Suprapubic skin (tissue), 4 donors: ENCODE results near the gene ZBTB48. TPM values are rescaled to one million over a fixed set of nuclear protein-coding genes. Genes with fewer than 3 reads are reported as not detected.
A peak's percentile ranks its signal among the peaks of the same experiment; 100 is the strongest.
"Not testable (repeated sequence)": the region's sequence is repeated elsewhere in the genome, so short reads cannot be mapped to it uniquely, and the experiment has no call there.

Experiments
- DNase-seq, 2 donors: peaks; one replicate each; pipeline ENCODE4 v3.0.0-alpha.2; 2019; ENCODE audit warnings: low spot score in 2 of 2
- H3K27ac ChIP-seq: fragments of 200-600 bp; sonication (generic); one replicate; pipeline ENCODE4 v1.5.1; 2019
- H3K27me3 ChIP-seq: fragments of 200-600 bp; sonication (generic); one replicate; pipeline ENCODE4 v1.5.1; 2019
- H3K36me3 ChIP-seq: fragments of 200-600 bp; sonication (generic); one replicate; pipeline ENCODE4 v1.5.1; 2019
- H3K4me1 ChIP-seq: fragments of 200-600 bp; sonication (generic); one replicate; pipeline ENCODE4 v1.5.1; 2019
- H3K4me3 ChIP-seq: fragments of 200-600 bp; sonication (generic); one replicate; pipeline ENCODE4 v1.5.1; 2019; ENCODE audit warnings: mild to moderate bottlenecking
- H3K9me3 ChIP-seq: fragments of 200-600 bp; sonication (generic); one replicate; pipeline ENCODE4 v1.5.1; 2019
- EP300 ChIP-seq: sonication (generic); formaldehyde crosslinking; IDR thresholded peaks from one replicate; pipeline ENCODE4 v1.6.1; 2017; ENCODE audit warnings: antibody characterized with exemption
- POLR2A ChIP-seq, 2 donors: fragments of 450-650 bp; IDR thresholded peaks; one replicate each; pipeline ENCODE4 v1.6.1; 2017; ENCODE audit warnings: antibody characterized with exemption in 2 of 2, mild to moderate bottlenecking in 2 of 2, moderate library complexity in 2 of 2
- POLR2AphosphoS5 ChIP-seq, 3 donors: sonication (generic); formaldehyde crosslinking; IDR thresholded peaks; one replicate each; pipeline ENCODE4 v1.6.1; 2017; ENCODE audit warnings: antibody characterized with exemption in 3 of 3
- WGBS: methylation state at CpG from one replicate; pipeline ENCODE4 v1.1.5; 2018; 5-methylcytosine and 5-hydroxymethylcytosine counted together
- total RNA-seq, 4 donors: library from RNA; depleted of rRNA; stranded (reverse); fragments of >200 nt; gene quantifications; one replicate each; pipeline ENCODE4 v1.1.0, GENCODE V29; 2016
- TF ChIP-seq, protein P1 (sequence below), 2 donors: fragments of 200-600 bp in 1 of 2; fragments of 450-650 bp in 1 of 2; sonication (generic) in 1 of 2; IDR thresholded peaks; one replicate each; pipeline ENCODE4 v1.5.1; 2016 to 2019; ENCODE audit warnings: antibody characterized with exemption in 2 of 2, mild to moderate bottlenecking in 1 of 2, moderate library complexity in 1 of 2

The ZBTB48 gene
- total RNA-seq, 4 donors from 2014 or later, result 17.8 to 26.7 (median 21.6) TPM

DNA sequence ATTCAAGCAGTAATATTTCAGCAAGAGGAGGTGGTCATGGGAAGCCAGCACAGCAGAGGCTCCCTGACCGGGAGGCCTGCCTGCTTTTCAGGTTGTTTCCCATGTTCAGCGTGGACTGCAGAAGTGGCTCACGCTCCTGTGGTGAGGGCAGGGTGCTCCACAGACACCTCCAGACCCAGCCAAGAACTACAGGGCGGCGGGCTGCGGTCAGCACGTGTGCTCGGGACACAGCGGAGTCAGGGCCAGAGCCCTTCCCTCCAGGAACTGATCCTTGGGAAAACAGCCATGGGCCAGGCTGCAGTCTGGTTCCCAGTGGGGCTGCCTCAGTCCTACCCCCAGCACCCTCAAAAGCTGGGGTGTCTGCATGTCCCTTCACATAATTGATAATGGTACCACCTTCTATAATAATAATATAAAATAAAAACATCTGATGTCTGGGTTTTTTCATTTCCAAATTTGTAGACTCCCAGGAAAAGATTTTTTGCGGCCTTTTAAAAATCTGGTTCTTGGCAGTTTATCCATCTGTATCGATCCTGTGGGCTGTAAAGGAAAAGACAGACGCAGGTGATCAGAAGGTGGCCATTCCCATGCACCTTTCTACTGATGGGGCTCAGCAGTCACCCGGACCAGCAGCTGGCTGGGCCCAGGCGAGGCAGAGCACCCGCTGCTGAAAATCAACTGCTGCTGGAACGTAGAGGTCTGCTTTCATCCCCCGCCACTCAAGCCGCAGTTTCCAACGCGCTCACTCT lies 55.5 kb downstream of the ZBTB48 start:
- WGBS, result 97% methylated on average over 11 of the region's 20 CpGs
- no peak for DNase-seq
- no peaks in the 10 kb centered on the region for H3K9me3 ChIP-seq
- TF ChIP-seq, protein P1, sequence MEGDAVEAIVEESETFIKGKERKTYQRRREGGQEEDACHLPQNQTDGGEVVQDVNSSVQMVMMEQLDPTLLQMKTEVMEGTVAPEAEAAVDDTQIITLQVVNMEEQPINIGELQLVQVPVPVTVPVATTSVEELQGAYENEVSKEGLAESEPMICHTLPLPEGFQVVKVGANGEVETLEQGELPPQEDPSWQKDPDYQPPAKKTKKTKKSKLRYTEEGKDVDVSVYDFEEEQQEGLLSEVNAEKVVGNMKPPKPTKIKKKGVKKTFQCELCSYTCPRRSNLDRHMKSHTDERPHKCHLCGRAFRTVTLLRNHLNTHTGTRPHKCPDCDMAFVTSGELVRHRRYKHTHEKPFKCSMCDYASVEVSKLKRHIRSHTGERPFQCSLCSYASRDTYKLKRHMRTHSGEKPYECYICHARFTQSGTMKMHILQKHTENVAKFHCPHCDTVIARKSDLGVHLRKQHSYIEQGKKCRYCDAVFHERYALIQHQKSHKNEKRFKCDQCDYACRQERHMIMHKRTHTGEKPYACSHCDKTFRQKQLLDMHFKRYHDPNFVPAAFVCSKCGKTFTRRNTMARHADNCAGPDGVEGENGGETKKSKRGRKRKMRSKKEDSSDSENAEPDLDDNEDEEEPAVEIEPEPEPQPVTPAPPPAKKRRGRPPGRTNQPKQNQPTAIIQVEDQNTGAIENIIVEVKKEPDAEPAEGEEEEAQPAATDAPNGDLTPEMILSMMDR (IDR thresholded peaks at IDR 0.05), result no peak
- TF ChIP-seq POLR2AphosphoS5 (IDR thresholded peaks at IDR 0.05) (no peak), POLR2A (IDR thresholded peaks at IDR 0.05) (no peak), EP300 (no peak)
- peaks cover 83% of the 10 kb centered on the region for H3K36me3 ChIP-seq
- peaks cover 5% of the 10 kb centered on the region for H3K4me1 ChIP-seq
- H3K27ac ChIP-seq, result no peak overlapping the region
- H3K4me3 ChIP-seq, result no peak overlapping the region
- H3K27me3 ChIP-seq, result no peaks in the 10 kb centered on the region

DNA sequence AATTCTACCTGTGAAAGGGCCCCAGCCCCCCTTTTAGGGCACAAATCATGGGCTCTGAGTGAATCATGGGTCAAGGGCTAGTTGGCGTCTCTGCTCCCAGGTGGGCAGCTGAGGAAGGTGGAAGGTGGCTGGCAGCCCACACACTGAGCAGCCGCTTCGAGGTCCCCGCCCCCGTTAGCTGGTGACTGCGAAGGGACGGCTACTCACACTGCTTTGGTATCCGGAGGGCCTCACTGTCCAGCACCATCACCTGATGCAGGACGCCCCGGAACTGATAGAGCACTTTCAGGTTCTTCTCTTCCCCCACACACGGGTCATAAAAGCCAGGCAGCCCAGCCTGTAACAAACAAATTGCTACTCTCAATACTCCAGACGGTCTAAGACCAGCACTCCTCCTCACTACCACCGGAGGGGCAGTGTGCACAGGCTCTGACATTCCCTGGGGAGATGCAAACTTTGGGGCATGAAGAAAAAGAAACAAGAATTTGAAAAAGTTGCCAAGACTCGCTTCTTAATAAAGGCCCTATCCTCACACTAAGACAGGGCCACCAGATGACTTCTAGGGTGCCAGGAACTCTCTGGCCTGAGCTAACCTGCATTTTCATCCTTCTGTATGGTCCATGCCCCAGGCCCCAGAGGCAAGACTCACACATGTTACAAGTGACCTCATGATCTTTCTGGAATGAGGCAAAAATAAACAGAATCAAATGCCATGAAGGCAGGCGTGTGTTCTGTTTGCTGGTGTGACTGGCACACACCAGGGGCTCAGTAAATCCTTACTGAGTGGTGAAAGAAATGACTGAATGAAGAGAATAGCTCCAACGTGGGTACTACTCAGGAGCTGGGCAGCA lies 56.3 kb downstream of the ZBTB48 start:
- DNase-seq, result no peak
- 83% methylated on average over 7 of the region's 16 CpGs for WGBS
- Histone ChIP-seq H3K9me3 (no peaks in the 10 kb centered on the region), H3K4me1 (peaks cover 5% of the 10 kb centered on the region), H3K27me3 (no peaks in the 10 kb centered on the region), H3K36me3 (peaks cover 83% of the 10 kb centered on the region), H3K4me3 (no peak overlapping the region), H3K27ac (no peak overlapping the region)
- TF ChIP-seq EP300 (no peak), POLR2AphosphoS5 (IDR thresholded peaks at IDR 0.05) (no peak), POLR2A (IDR thresholded peaks at IDR 0.05) (no peak)
- TF ChIP-seq, protein P1 (IDR thresholded peaks at IDR 0.05), result no peak

DNA sequence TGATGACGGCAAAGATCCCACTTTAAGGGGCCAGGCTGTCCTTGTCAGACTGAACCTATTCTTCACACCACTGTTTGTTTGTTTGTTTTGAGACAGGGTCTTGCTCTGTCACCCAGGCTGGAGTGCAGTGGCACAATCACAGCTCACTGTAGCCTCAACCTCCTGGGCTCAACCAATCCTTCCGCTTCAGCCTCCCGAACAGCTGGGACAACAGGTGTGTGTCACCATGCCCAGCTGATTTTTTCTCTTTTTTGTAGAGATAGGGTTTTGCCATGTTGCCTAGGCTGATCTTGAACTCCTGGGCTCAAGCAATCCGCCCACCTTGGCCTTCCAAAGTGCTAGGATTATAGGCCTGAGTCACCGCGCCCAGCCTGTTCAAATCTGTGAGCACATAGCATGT lies 57.0 kb downstream of the ZBTB48 start:
- not testable (repeated sequence) for DNase-seq, H3K4me1 ChIP-seq, H3K9me3 ChIP-seq, H3K4me3 ChIP-seq, H3K27me3 ChIP-seq, H3K27ac ChIP-seq
- WGBS, result 93% methylated on average over 6 of the region's 6 CpGs
- peaks cover 85% of the 10 kb centered on the region for H3K36me3 ChIP-seq

GRCh38 chr1:6637770-6638169 lies 58.0 kb downstream of the ZBTB48 start:
- DNase-seq, result no peak
- 62% methylated on average over 9 of the region's 9 CpGs for WGBS
- Histone ChIP-seq H3K4me3 (no peak overlapping the region), H3K27me3 (no peaks in the 10 kb centered on the region), H3K9me3 (no peaks in the 10 kb centered on the region), H3K27ac (no peak overlapping the region), H3K4me1 (peaks cover 5% of the 10 kb centered on the region), H3K36me3 (peaks cover 85% of the 10 kb centered on the region)
- TF ChIP-seq POLR2A (IDR thresholded peaks at IDR 0.05), result no peak
- no peak for TF ChIP-seq EP300

DNA sequence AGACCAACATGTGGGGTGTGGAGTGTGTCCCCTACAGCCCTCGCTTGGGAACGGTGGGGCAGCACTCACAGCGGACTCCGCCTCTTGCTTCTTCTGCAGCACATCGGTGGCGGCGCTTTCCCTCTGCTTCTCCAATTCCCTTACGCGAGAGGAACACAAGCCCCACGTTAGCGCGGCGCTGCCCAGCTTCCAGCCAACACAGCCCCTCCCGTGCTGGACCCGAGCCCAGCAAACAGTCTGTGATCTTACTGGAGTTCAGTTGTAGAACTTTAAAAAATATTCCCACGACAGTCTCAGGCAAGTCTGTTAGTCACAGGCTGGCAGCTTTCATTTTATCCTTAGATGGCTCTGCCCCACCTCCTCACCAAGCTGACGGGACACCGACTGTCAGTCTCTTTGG lies 58.4 kb downstream of the ZBTB48 start:
- no peak overlapping the region for H3K27ac ChIP-seq
- DNase-seq, result peak; percentile 80 to 89
- peaks cover 5% of the 10 kb centered on the region for H3K4me1 ChIP-seq
- TF ChIP-seq POLR2AphosphoS5 (IDR thresholded peaks at IDR 0.05) (no peak), EP300 (no peak), POLR2A (IDR thresholded peaks at IDR 0.05) (no peak)
- TF ChIP-seq, protein P1 (IDR thresholded peaks at IDR 0.05), result no peak
- 44% methylated on average over 18 of the region's 18 CpGs for WGBS
- peaks cover 85% of the 10 kb centered on the region for H3K36me3 ChIP-seq
- no peaks in the 10 kb centered on the region for H3K27me3 ChIP-seq
- no peaks in the 10 kb centered on the region for H3K9me3 ChIP-seq
- H3K4me3 ChIP-seq, result no peak overlapping the region

Other genes starting within 250 kb of the ZBTB48 start
- 10 to 100 TPM in 3 of 4 donors, 1 to 10 TPM in 1; 8.4 to 40.5 (median 26.7) TPM for gene ACOT7, start 186.2 kb upstream of the ZBTB48 start, total RNA-seq
- 10 to 100 TPM; 18.2 to 36.4 (median 24.9) TPM for gene HES2, start 160.1 kb upstream of the ZBTB48 start, total RNA-seq
- 10 to 100 TPM; 37.6 to 54.4 (median 48.8) TPM for gene ESPN, start 155.2 kb upstream of the ZBTB48 start, total RNA-seq
- gene TNFRSF25, start 113.8 kb upstream of the ZBTB48 start, total RNA-seq, result 100 to 1,000 TPM in 2 of 4 donors, 10 to 100 TPM in 2; 66.8 to 411 (median 99.5) TPM
- gene PLEKHG5, start 88.3 kb upstream of the ZBTB48 start, total RNA-seq, result 100 to 1,000 TPM in 2 of 4 donors, 10 to 100 TPM in 2; 76.3 to 347 (median 107) TPM
- gene NOL9, start 25.5 kb upstream of the ZBTB48 start, total RNA-seq, result 10 to 100 TPM; 19.4 to 33.6 (median 27.5) TPM
- under 1 TPM in 2 of 4 donors, not detected in 2; 0.40 to 0.45 TPM for gene TAS1R1, start 24.7 kb upstream of the ZBTB48 start, total RNA-seq
- 100 to 1,000 TPM; 105 to 125 (median 118) TPM for gene KLHL21, start 22.9 kb downstream of the ZBTB48 start, total RNA-seq
- 10 to 100 TPM; 12.6 to 21.7 (median 17.0) TPM for gene PHF13, start 33.7 kb downstream of the ZBTB48 start, total RNA-seq
- gene THAP3, start 44.9 kb downstream of the ZBTB48 start, total RNA-seq, result 10 to 100 TPM; 13.2 to 31.8 (median 24.8) TPM
- gene DNAJC11, start 121.8 kb downstream of the ZBTB48 start, total RNA-seq, result 10 to 100 TPM; 22.9 to 53.0 (median 31.4) TPM
- 10 to 100 TPM; 40.4 to 54.1 (median 46.6) TPM for gene CAMTA1, start 205.5 kb downstream of the ZBTB48 start, total RNA-seq